ENCODE results near the gene RFX2.

RFX2 gene

GRCh38 chr19:5952193-5953029, 157.9 kb downstream of the RFX2 start:
- DNase-seq: no peak

GRCh38 chr19:5951338-5951861, 158.9 kb downstream of the RFX2 start:
- no peak for DNase-seq

- DNase-seq: no peak
These were observed 159.6 kb downstream of the RFX2 start for GRCh38 chr19:5950741-5951140.

GRCh38 chr19:5949792-5950305, 160.5 kb downstream of the RFX2 start:
- DNase-seq: peak; percentile 20

GRCh38 chr19:5948752-5949564, 161.3 kb downstream of the RFX2 start:
- DNase-seq: no peak

- DNase-seq: no peak
These were observed 162.9 kb downstream of the RFX2 start for GRCh38 chr19:5947435-5947834.

- DNase-seq: no peak
These were observed 166.7 kb downstream of the RFX2 start for GRCh38 chr19:5943623-5944022.
